HG03558 (cell line): ENCODE measurements around the gene GPC5.

Source experiments
- ATAC-seq: cut with Tn5 transposase; IDR thresholded peaks from one replicate; pipeline ENCODE4 v1.9.1; 2021; ENCODE audit warnings: moderate number of reproducible peaks; ENCODE audit not compliant: unreplicated experiment; ENCODE audit errors: extremely low read depth

Gene GPC5

DNA sequence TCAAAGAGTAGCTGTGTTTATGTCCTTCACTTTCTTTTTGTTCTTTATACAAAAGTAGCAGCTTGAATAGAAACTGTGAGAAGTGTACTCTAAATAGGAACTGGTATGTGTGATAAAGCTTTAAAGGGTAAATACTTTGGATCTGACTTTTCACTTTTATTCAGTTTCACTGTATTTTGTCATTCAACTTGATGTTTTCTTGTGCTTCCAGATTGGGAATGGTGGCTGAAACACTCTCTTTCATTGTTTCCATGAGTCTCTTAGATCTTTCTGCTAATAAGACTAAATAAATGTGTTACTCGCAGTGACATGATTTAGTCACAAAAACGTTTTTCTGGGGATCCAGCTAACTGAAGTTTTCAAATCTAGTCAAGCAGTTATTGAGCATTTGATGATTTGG is 133.2 kb downstream of the GPC5 start:
- no peak for ATAC-seq

GRCh38 chr13:91533354-91533753 is 134.9 kb downstream of the GPC5 start:
- no peak for ATAC-seq

- ATAC-seq, result no peak
These were observed 136.6 kb downstream of the GPC5 start for GRCh38 chr13:91534996-91535395.

- ATAC-seq, result no peak
These were observed 139.0 kb downstream of the GPC5 start for GRCh38 chr13:91537376-91537775.

GRCh38 chr13:91539286-91540157 is 141.1 kb downstream of the GPC5 start:
- ATAC-seq, result no peak

GRCh38 chr13:91540158-91540736 is 141.8 kb downstream of the GPC5 start:
- no peak for ATAC-seq

- no peak for ATAC-seq
These were observed 146.3 kb downstream of the GPC5 start for GRCh38 chr13:91544723-91545122.

DNA sequence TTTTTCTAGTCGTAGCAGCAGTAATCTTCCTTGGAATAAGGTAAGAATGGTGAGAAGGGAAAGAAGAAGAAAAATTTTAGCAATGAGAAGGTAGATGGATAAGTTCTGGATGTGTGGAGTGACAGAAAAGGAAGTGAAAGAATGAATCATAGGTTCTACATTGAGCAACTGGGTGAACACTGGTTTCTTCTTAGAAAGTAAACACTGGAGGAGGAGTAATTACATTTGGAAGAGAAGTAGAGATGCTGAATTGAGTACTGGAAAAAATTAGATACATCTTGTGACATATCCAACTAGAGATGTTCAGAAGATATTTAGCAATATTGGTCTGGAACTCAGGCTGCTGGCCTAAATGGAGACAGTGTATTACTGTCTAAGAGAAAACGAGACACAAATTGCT is 148.5 kb downstream of the GPC5 start:
- no peak for ATAC-seq

- no peak for ATAC-seq
These were observed 155.2 kb downstream of the GPC5 start for GRCh38 chr13:91553584-91553983.

DNA sequence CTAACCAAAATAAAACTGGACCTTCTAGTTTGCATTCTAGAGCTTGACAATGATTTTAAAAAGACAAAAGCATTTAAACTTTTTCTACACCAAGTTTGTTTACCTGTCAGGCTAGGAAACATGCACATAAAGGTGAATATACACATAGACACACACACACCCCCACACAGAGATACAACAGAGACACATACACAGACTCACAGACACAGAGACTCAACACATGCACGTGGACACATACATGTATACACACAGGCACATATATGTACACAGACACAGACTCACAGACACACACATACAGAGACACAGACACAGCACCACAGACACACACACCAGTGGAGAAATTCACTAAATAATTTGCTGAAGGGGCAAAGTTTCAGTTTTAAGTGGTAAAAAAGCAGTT is 155.7 kb downstream of the GPC5 start:
- ATAC-seq, result no peak

GRCh38 chr13:91557328-91558090 is 159.1 kb downstream of the GPC5 start:
- no peak for ATAC-seq

GRCh38 chr13:91563799-91564198 is 165.4 kb downstream of the GPC5 start:
- ATAC-seq, result no peak

DNA sequence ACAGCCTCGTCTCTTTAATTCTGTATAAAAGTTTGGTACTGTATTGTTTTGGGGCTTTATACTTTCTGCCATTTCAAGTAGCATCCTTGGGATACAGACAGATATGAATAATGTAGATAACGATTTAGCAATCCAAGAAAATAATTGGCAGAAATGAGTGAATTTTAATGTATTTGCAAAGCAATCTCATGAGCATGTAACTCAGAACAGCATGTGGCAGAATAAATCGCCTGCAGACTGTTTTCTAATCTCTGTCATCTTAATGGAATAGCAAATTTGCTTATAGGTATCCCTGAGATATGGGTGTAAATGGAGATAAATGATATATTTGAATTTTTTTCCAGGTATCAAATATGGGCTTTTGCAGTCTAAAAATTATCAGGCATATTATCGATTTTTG is 166.0 kb downstream of the GPC5 start:
- no peak for ATAC-seq

GRCh38 chr13:91565296-91565695 is 166.9 kb downstream of the GPC5 start:
- no peak for ATAC-seq

GRCh38 chr13:91567485-91568207 is 169.2 kb downstream of the GPC5 start:
- ATAC-seq, result no peak

GRCh38 chr13:91571681-91572080 is 173.3 kb downstream of the GPC5 start:
- ATAC-seq, result no peak

GRCh38 chr13:91572439-91572838 is 174.0 kb downstream of the GPC5 start:
- no peak for ATAC-seq

GRCh38 chr13:91572944-91573598 is 174.7 kb downstream of the GPC5 start:
- ATAC-seq, result no peak

DNA sequence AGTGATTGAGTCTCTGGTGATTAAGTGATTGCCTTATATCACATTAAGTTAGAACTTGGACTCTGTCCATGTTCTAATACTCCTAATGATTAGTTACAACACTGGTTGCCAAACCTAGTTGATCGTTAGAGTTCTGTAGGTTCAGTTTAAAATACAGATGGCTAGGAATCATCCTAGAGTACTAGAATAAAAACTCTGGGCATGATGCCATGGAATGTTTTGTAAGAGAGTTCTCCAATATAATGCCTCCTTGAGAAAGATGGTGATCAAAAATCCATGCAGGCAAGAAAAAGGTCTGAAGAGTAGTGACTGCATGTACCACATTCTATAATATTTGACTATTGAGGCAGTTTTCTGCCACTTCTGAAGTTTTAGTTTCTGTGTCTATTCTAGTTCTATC is 176.3 kb downstream of the GPC5 start:
- no peak for ATAC-seq

GRCh38 chr13:91576590-91576989 is 178.2 kb downstream of the GPC5 start:
- ATAC-seq, result no peak
